GM12878 (cell line): ENCODE results near the gene UPF1. TPM values are rescaled to one million over a fixed set of nuclear protein-coding genes. Genes with fewer than 3 reads are reported as not detected.

Experiments used
- ATAC-seq: fragments of 200-7000 bp; cut with Tn5 transposase; 3 replicates; pipeline ENCODE4 v1.9.1; 2020; ENCODE audit warnings: mild to moderate bottlenecking, moderate library complexity
- BruUV-seq: library from RNA; stranded (reverse); fragments of 400-500 nt; replicated peaks from 2 replicates; lab custom pipeline; 2021; lab: Mats Ljungman, UMichigan
- CTCF ChIA-PET: fragments of 300-600 bp; sonication (Branson Sonifier 250); formaldehyde crosslinking; extraction: SDS; loops from one replicate; lab custom pipeline; 2021; ENCODE audit warnings: inconsistent platforms; lab: Yijun Ruan, JAX
- POLR2A ChIA-PET: fragments of 350-600 bp; formaldehyde crosslinking; extraction: SDS; loops from one replicate; lab custom pipeline; 2021; ENCODE audit warnings: inconsistent platforms; lab: Charles Lee
- RAD21 ChIA-PET: fragments of 300-600 bp; sonication (Branson Sonifier 250); formaldehyde crosslinking; loops from one replicate; lab custom pipeline; 2023; ENCODE audit warnings: antibody characterized with exemption; ENCODE audit not compliant: unreplicated experiment; lab: Charles Lee
- SMC1A ChIA-PET: fragments of 300-600 bp; sonication (Branson Sonifier 250); formaldehyde crosslinking; loops from one replicate; lab custom pipeline; 2023; ENCODE audit not compliant: unreplicated experiment, uncharacterized antibody; lab: Charles Lee
- DNase-seq: peaks from one replicate; pipeline ENCODE4 v3.0.0-alpha.2; 2011; ENCODE audit warnings: low read depth, low spot score
- FAIRE-seq: peaks from 3 replicates; lab custom pipeline; 2011; peaks lifted over from hg19 to GRCh38; lab: Jason Lieb, UNC
- H2AFZ ChIP-seq: 2 replicates; pipeline ENCODE4 v1.6.0; 2011; ENCODE audit warnings: low read depth, low read length, control low read depth; ENCODE audit not compliant: control insufficient read depth
- H3K27ac ChIP-seq: 2 replicates; pipeline ENCODE4 v1.5.1; 2011; ENCODE audit warnings: control low read depth; ENCODE audit not compliant: control insufficient read depth, insufficient read depth
- H3K27me3 ChIP-seq, 2 experiments: replicated peaks in 1 of 2; 2 replicates each; pipeline versions ENCODE4 v1.6.0 to v1.6.1; 2011; ENCODE audit warnings: low read length in 1 of 2; ENCODE audit not compliant: control insufficient read depth in 2 of 2, insufficient read depth in 2 of 2
- H3K36me3 ChIP-seq, 2 experiments: 2 replicates each; pipeline ENCODE4 v1.5.1; 2011; ENCODE audit warnings: low read length in 1 of 2; ENCODE audit not compliant: control insufficient read depth in 2 of 2, insufficient read depth in 2 of 2
- H3K4me1 ChIP-seq: 2 replicates; pipeline ENCODE4 v1.6.1; 2011; ENCODE audit warnings: mild to moderate bottlenecking, low read length, moderate library complexity, mixed read lengths; ENCODE audit not compliant: control insufficient read depth, insufficient read depth
- H3K4me2 ChIP-seq: 2 replicates; pipeline ENCODE4 v1.6.0; 2011; ENCODE audit warnings: control low read depth; ENCODE audit not compliant: control insufficient read depth, insufficient read depth
- H3K4me3 ChIP-seq: fragments of 200-600 bp; sonication (generic); 2 replicates; pipeline ENCODE4 v1.5.1; 2016
- H3K79me2 ChIP-seq: 2 replicates; pipeline ENCODE4 v1.6.0; 2011; ENCODE audit warnings: low read length; ENCODE audit not compliant: control insufficient read depth, insufficient read depth
- H3K9ac ChIP-seq: 2 replicates; pipeline ENCODE4 v1.8.0; 2011; ENCODE audit warnings: low read length, control low read depth, mixed read lengths; ENCODE audit not compliant: control insufficient read depth, insufficient read depth
- H3K9me3 ChIP-seq: replicated peaks from 3 replicates; pipeline ENCODE4 v1.5.1; 2011; ENCODE audit warnings: mild to moderate bottlenecking, low read length; ENCODE audit not compliant: control insufficient read depth, insufficient read depth
- H4K20me1 ChIP-seq: 2 replicates; pipeline ENCODE4 v1.6.0; 2011; ENCODE audit not compliant: control insufficient read depth, insufficient read depth
- CHD1 ChIP-seq: IDR thresholded peaks from 2 replicates; pipeline ENCODE4 v1.6.1; 2012; ENCODE audit warnings: low read depth, low read length, improper control_type of control experiment
- CUX1 ChIP-seq: IDR thresholded peaks from 2 replicates; pipeline ENCODE4 v1.6.1; 2012; ENCODE audit warnings: improper control_type of control experiment, low read depth, low read length; ENCODE audit not compliant: insufficient replicate concordance
- ESRRA ChIP-seq: IDR thresholded peaks from 2 replicates; pipeline ENCODE4 v1.6.1; 2012; ENCODE audit warnings: mild to moderate bottlenecking, low read length, improper control_type of control experiment
- NR2F1 ChIP-seq: fragments of 450-650 bp; conservative IDR thresholded peaks from 2 replicates; pipeline ENCODE4 v1.6.1; 2017; ENCODE audit warnings: mild to moderate bottlenecking
- PKNOX1 ChIP-seq: fragments of 450-650 bp; IDR thresholded peaks from 2 replicates; pipeline ENCODE4 v1.6.1; 2016; ENCODE audit warnings: mild to moderate bottlenecking
- PML ChIP-seq: IDR thresholded peaks from 2 replicates; pipeline ENCODE4 v1.6.1; 2012; ENCODE audit warnings: low read length, inconsistent platforms
- POLR2A ChIP-seq: IDR thresholded peaks from 2 replicates; pipeline ENCODE4 v1.6.1; 2011; ENCODE audit warnings: low read depth, mild to moderate bottlenecking, low read length
- RELA ChIP-seq: fragments of 450-650 bp; IDR thresholded peaks from 2 replicates; pipeline ENCODE4 v1.8.0; 2014; ENCODE audit warnings: borderline replicate concordance; ENCODE audit not compliant: partially characterized antibody
- REST ChIP-seq: IDR thresholded peaks from 2 replicates; pipeline ENCODE4 v1.6.1; 2012; ENCODE audit warnings: mild to moderate bottlenecking, low read depth, low read length
- RUNX3 ChIP-seq: IDR thresholded peaks from 2 replicates; pipeline ENCODE4 v1.6.1; 2012; ENCODE audit warnings: low read length, inconsistent platforms
- SKIL ChIP-seq: fragments of 450-650 bp; IDR thresholded peaks from 2 replicates; pipeline ENCODE4 v1.6.1; 2017; ENCODE audit warnings: mild to moderate bottlenecking, low read depth, inconsistent platforms; ENCODE audit not compliant: poor library complexity, severe bottlenecking
- ZNF24 ChIP-seq: fragments of 450-650 bp; IDR thresholded peaks from 2 replicates; pipeline ENCODE4 v1.6.1; 2017; ENCODE audit warnings: antibody characterized with exemption, mild to moderate bottlenecking
- WGBS: methylation state at CpG from one replicate; pipeline ENCODE4 v1.1.6; 2016; ENCODE audit warnings: low lambda C conversion rate; ENCODE audit not compliant: insufficient replicate concordance, insufficient coverage; ENCODE audit errors: missing lambda C conversion rate; 5-methylcytosine and 5-hydroxymethylcytosine counted together
- in situ Hi-C: fragments of 300-500 bp; cut with MboI; formaldehyde crosslinking; loops from 9 replicates; pipeline ENCODE4 v1.14.3; 2018; ENCODE audit warnings: mixed read lengths
- intact Hi-C: fragments of 100-400 bp; cut with micrococcal nuclease; formaldehyde crosslinking; loops from one replicate; pipeline ENCODE4 v1.14.2; 2022; ENCODE audit not compliant: unreplicated experiment
- polyA plus RNA-seq, 11 experiments: library from polyadenylated mRNA; depleted of rRNA in 4 of 11; unstranded in 6 of 11; stranded (reverse) in 5 of 11; fragments of >200 nt; fragmentation: Nextera tagmentation in 4 of 11; fragmentation: Illumina TruSeq in 1 of 11; extraction: Ambion mirVana in 4 of 11; extraction: Trizol in 1 of 11; gene quantifications; 1 replicate in 1 of 11; 2 replicates in 10 of 11; pipeline versions ENCODE4 v1.2.1 to v1.2.3, GENCODE V29; 2011 to 2016; ENCODE audit warnings: inconsistent platforms in 2 of 11, missing spikeins in 2 of 11, low read depth in 1 of 11
- total RNA-seq, 4 experiments: library from RNA; depleted of rRNA in 3 of 4; stranded (reverse); fragments of >200 nt in 3 of 4; fragmentation: Illumina TruSeq in 1 of 4; extraction: Trizol in 1 of 4; gene quantifications; 2 replicates each; pipeline versions ENCODE4 v1.2.1 to v1.2.3, GENCODE V29; 2013 to 2021

The UPF1 gene
- total and polyA plus RNA-seq, 10 of the 15 experiments (the other 5 are each of a cell fraction or from before 2014, with no cell fraction given) = 0.58 to 80.9 (median 18.7) TPM

GRCh38 chr19:18794029-18794313, 37.8 kb upstream of the UPF1 start:
- Histone ChIP-seq H3K4me1 (0 out of 2 replicates have a peak, but pooled peaks cover 3% of the 10 kb centered on the region), H3K27me3 (peaks cover 15 to 20% of the 10 kb centered on the region in 2 experiments), H3K4me3 (no peak overlapping the region), H3K9me3 (no peaks in the 10 kb centered on the region), H3K36me3 (no peaks in the 10 kb centered on the region), H3K9ac (no peak overlapping the region), H3K79me2 (no peaks in the 10 kb centered on the region), H4K20me1 (no peaks in the 10 kb centered on the region), H2AFZ (no peak overlapping the region), H3K4me2 (no peak overlapping the region), H3K27ac (no peak overlapping the region)
- 30% methylated on average over 5 of the region's 5 CpGs for WGBS
- no peak for FAIRE-seq
- no peak for ATAC-seq
- BruUV-seq = no TSS peak
- in situ Hi-C loops = no loop called here
- DNase-seq = no peak
- ChIA-PET SMC1A (interaction anchor here (1.3 kb wide), 1 partner anchor 53 kb away, joined by 3 read pairs; no protein-coding TSS in a partner anchor), RAD21 (no interaction called here), CTCF (interaction anchor here (1.2 kb wide), 1 partner anchor 53 kb away, joined by 7 read pairs; no protein-coding TSS in a partner anchor), POLR2A (no interaction called here)
- intact Hi-C loops = no loop called here
- TF ChIP-seq PKNOX1 (no peak), RUNX3 (no peak), CHD1 (no peak), ZNF24 (no peak), PML (no peak), ESRRA (no peak), RELA (no peak), REST (no peak), SKIL (no peak), CUX1 (no peak), POLR2A (no peak), NR2F1 (no peak)
